Measurements from ENCODE around the gene SEC16A.

GRCh38 chr9:136438548-136439480, 44.0 kb downstream of the SEC16A start:
- TF ChIP-seq EZH2 (IDR thresholded peaks at IDR 0.05; ENCODE audit: borderline replicate concordance, low read length) (no peak), CTCF (conservative IDR thresholded peaks at IDR 0.05 in 1 of 2, IDR thresholded peaks at IDR 0.05 in 1 of 2; ENCODE audit: extremely low read depth in 1 of 2, insufficient read depth in 1 of 2, low read depth in 1 of 2, low read length in 2 of 2) (no peak)
